ENCODE measurements around the gene MMP25.
"Not testable (repeated sequence)": the region's sequence is repeated elsewhere in the genome, so short reads cannot be mapped to it uniquely, and the experiment has no call there.

MMP25 gene

DNA sequence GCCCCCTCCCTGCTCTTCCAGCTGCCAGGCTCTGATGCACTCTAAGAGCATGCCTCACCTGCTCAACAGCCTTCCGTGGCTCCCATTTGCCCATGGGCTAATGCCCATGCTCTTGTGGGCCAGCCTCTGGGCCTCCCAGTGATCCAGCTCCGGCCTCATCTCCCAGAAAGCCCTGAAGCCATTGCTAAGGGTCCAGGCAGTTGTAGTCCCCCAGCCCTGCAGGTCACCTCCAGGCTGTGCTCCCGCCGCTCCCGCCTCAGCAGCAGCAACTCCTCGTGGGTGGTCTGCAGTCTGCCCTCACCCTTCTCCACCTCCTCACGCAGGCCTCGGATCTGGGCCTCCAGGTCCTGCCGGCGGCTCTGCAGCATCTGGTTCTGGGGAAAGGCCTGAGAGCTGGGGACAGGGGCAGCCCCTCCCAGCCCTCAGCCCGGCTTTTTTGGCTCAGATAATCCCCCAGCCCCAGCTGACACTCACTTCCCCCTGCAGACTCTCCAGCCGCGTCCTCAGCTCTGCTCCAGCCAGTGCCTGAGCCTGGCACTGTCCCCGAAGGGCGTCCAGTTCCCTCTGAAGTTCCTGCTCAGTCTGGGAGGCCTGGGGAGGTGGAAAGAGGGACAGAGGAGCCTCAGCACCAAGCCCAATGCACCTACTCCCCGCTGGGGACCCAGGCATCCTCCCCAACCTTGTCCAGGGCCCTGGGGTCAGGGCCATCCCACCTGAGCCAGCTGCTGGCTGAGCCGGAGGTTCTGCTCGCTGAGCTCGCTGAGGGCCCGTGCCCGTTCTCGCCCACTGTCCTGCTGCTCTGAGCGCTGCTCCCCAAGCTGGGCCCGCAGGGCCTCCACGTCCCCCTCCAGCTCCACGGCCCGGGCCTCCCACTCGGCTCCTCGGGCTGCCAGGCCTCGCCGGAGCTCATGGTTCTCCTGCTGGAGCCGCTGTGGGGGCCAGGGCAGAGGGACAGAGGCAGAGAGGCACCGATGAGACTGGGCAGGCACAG lies 15.8 kb upstream of the MMP25 start:
- DNase-seq: no peak

- DNase-seq: no peak
These were observed 13.7 kb upstream of the MMP25 start for GRCh38 chr16:3032624-3033023.

DNA sequence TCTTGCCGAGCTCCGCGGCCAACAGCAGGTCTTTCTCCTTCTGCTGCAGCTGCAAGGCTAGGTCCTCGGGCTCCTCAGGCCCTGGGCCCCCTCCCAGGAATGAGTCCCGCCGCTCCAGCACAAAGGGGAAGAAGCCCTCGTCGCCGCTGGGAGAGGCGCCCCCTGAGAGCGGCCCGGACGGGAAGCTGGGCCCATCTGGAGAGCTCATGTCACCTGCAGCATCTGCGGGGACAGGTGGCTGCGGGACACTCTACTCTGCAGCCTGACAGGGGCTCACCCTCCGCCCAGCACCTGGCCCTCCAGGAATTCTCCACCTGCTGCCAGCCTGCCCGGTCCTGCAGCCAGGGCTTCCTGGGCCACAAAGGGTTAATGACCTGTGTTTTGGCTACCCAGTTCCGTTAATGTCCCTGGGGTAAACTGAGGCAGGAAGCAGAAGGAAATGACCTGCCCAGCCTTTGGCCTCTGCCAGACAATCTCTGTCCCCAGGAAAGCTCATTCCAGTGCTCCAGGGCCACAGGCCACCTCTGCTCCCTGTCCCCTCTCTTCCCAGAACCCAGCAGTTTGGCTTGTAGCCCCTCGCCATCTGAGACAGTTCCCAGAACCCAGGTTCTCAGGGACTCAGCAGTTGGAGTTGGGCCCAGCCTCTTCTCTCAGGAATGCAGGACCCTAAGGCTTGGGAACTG lies 10.9 kb upstream of the MMP25 start:
- DNase-seq: no peak

DNA sequence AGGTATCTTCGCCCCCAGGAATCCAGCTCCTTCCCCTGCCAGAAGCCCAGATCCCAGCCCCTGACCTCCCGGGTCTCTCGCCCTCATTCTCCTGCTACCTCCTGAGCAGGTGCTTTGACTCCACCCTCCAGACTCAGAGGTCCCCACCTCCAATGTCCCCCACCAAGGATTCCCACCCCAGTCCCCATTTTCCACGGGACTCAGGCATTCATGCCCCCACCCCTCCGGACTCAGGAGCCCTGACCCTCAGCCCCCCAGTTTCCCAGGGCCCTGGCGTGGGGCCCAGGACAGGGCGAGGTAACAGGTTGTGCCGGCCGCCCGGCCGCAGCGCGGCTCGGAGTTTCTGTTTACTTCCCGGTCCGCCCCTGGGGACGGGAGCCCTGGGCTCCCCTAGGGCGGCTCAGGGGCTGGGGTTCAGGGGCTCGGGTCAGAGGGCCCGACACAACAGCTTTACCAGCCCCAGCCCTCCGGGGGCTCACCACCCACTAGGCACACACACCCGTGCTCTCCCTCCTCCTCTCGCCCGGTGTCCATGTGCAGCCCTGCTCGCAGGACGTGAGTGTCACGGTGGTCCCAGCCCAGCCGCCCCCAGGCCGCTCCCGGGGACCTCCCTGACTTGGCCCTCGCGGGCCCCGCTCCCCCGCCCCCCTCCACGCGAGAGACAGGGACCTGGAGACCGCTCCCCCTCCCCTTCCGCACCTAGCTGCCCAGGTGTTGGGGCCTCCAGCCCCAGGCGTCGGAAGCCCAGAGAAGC lies 10.2 kb upstream of the MMP25 start:
- DNase-seq: no peak

DNA sequence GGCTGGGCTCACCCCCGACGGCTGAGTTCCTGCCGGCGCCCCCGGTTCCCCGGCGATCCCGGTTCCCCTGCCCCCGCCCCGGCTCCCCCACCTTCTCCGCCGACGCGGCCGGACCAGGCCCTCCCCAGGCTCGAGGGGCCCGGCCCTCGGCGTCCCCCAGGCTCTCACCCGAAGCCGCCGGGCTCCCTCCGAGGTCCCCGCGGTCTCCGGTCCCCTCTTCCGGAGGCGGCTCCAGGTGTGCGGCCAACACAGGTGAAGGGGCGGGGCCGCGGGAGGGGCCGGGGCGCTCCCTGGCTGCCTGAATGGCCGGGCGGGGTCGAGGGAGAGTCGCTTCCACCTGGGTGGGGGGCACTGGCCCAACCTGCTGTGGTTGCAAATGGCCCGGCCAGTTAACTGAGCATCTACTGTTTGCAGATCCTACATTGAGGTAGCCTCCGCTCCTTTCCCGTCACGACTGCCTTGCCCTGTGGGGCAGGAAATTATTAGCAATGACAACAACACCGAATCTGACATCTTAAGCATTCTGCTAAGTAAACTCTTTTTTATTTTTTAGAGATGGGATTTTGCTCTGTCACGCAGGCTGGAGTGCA lies 9.5 kb upstream of the MMP25 start, which contains the start of gene BICDL2:
BICDL2 (minus strand) TSS at position 219 of the 590 bp plus-strand sequence. CDS start 1,448 bp downstream, outside the sequence.
- DNase-seq: no peak

GRCh38 chr16:3038256-3038655 lies 8.1 kb upstream of the MMP25 start:
- DNase-seq: no peak

GRCh38 chr16:3038896-3039295 lies 7.5 kb upstream of the MMP25 start:
- no peak for DNase-seq

- no peak for DNase-seq
These were observed 4.0 kb upstream of the MMP25 start for GRCh38 chr16:3042376-3042775.

- DNase-seq: no peak
These were observed 1.7 kb upstream of the MMP25 start for GRCh38 chr16:3044708-3045107.

- no peak for DNase-seq
These were observed 453 bp downstream of the MMP25 start for GRCh38 chr16:3046641-3047386.

DNA sequence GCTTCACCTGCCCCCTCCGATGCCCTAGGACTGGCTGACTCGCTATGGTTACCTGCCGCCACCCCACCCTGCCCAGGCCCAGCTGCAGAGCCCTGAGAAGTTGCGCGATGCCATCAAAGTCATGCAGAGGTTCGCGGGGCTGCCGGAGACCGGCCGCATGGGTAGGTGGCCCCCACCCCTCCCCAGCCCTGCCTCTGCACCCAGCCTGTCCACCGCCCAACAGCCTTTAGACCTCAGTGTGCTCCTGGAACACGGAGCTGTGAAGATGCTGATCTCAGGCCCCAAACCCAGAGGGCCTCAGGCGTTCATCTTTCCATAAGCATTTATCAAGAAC lies 993 bp downstream of the MMP25 start:
- DNase-seq: no peak

DNA sequence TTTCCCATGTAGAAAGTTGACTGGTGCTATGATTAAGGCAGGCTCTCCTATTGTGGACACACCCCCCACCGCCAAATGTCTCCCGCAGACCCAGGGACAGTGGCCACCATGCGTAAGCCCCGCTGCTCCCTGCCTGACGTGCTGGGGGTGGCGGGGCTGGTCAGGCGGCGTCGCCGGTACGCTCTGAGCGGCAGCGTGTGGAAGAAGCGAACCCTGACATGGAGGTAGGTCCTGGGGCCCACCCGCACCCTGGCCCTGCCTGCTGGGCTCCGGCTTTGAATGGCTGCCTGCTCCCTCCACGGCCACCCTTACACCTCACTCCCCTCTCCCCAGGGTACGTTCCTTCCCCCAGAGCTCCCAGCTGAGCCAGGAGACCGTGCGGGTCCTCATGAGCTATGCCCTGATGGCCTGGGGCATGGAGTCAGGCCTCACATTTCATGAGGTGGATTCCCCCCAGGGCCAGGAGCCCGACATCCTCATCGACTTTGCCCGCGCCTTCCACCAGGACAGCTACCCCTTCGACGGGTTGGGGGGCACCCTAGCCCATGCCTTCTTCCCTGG lies 3.6 kb downstream of the MMP25 start:
- DNase-seq: no peak

DNA sequence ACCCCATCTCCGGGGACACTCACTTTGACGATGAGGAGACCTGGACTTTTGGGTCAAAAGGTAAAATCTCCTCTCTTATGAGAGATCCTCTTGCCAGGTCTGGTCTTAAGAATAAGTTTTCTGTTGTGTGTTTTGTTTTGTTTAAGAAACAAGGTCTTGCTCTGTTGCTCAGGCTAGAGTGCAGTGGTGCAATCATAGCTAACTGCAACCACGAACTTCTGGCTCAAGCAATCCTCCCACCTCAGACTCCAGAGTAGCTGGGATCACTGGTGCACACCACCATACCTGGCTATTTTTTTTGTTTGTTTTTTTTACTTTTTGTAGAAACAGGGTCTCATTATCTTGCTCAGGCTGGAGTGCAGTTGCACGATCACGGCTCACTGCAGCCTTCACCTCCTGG lies 4.1 kb downstream of the MMP25 start:
- no peak for DNase-seq

DNA sequence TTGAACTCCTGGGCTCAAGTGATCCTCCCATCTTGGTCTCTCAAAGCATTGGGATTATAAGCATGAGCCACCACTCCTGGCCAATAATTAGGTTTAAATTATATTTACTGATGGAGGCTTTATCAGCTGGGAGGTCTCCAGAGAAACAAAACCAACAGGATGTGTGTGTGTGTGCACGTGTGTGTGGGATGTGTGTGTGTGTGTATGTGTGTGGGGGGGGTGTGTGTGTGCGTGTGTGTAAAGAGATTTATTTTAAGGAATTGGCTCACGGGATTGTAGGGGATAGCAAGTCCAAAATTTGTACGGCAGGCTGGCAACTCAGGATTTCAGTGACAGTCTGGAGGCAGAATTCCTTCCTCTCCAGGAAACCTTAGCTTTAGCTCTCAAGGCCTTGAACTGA lies 4.6 kb downstream of the MMP25 start:
- DNase-seq: no peak

GRCh38 chr16:3051494-3051893 lies 5.1 kb downstream of the MMP25 start:
- peak; percentile 8 for DNase-seq

DNA sequence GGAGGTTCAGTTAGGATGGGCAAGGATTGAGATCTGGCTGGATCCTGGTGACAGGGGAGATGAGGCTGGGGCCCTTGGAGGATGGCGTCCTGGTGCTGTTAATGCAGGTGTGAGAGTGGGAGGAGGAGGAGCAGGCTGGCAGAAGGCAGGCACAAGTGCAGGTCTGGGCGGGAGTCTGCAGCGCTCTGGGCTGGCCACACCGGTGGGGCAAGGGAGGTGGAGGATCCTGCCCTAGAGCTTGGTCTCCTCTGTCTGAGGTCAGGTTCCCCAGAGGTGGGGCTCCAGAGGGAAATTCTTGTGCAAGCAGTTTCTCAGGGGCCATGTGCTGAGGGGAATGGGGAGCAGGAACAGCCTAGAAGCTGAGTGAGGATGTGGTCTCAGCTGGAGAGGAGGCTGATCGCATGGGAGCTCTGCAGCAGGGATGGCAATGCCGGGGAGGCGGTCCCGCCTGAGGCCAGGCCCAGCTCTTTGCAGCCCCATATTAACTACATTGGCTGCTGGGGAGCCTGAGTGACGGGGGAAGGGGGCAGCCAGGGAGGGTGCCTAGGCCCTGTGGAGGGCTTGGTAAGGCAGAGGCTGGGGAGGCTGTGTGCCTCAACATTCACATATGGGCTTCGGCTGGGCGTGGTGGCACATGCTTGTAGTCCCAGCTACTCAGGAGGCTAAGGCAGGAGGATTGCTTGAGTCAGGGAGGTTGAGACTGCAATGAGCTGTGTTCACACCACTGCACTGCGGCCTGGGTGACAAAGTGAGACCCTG lies 6.4 kb downstream of the MMP25 start:
- not testable (repeated sequence) for DNase-seq

DNA sequence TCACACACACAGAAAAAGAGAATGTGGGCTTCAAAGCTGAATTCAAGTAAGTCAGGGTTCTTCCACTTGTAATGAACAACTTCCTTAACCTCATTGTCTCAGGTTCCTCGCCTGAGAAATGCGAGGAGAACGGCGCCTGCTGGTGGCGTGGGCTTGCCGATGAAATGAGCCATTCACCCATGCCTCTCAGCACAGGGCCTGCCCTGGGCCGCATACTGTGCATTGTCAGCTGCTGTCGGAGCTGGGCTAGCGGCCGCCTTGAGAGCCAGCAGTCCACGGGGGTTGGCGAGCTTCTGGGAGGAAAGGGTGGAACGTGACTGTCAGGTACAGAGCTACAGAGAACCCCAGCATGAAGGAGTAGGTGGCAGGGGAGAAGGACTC lies 7.0 kb downstream of the MMP25 start:
- not testable (repeated sequence) for DNase-seq

GRCh38 chr16:3054965-3055733 lies 8.8 kb downstream of the MMP25 start:
- peak; percentile 91 for DNase-seq

DNA sequence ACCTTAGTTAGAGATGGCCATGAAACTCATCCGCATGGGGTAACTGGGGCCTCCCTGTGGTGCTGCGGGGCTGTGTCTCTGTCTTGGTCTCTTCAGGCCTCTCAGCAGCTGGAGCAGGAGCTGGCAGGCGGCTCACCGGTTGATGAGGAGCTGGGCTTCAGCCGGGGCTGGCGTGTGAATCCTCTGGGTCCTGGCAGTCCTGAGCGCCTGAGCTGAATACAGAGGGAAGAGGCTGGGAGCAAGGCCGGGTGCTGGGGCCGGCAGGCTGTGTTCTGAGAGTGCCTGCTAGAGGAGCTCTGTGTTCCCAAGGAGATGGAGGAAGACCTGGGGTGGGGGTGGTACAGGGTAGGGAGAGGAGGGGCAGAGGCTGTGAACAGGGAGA lies 9.4 kb downstream of the MMP25 start:
- not testable (repeated sequence) for DNase-seq
